Spleen (tissue), 7 donors: Measurements from ENCODE around the gene ZBTB48.
A peak's percentile ranks its signal among the peaks of the same experiment; 100 is the strongest.

Experiments used
- POLR2AphosphoS5 ChIP-seq, 3 donors: sonication (generic); formaldehyde crosslinking; IDR thresholded peaks; one replicate each; pipeline ENCODE4 v1.5.1; 2017; ENCODE audit warnings: antibody characterized with exemption in 3 of 3
- TF ChIP-seq, protein P1 (sequence below), 11 experiments: fragments of 200-600 bp in 7 of 11; fragments of 450-650 bp in 4 of 11; sonication (generic) in 4 of 11; IDR thresholded peaks in 8 of 11; conservative IDR thresholded peaks in 3 of 11; 1 replicate in 7 of 11; 2 replicates in 4 of 11; pipeline versions ENCODE4 v1.4.0 to v1.8.0; 2016 to 2021; ENCODE audit warnings: antibody characterized with exemption in 11 of 11, inconsistent platforms in 4 of 11, mild to moderate bottlenecking in 1 of 11
- donor health status: DM: no; HTN: no; CAD: no; lungs with moderate emphysema.
- donor health status: DM: no; HTN: no; CAD: no.
- donor health status: DM: no; HTN: no; CAD: no.

- peak; percentile 27 to 74 (median 72) for TF ChIP-seq POLR2AphosphoS5 (IDR thresholded peaks at IDR 0.05)
- TF ChIP-seq, protein P1, sequence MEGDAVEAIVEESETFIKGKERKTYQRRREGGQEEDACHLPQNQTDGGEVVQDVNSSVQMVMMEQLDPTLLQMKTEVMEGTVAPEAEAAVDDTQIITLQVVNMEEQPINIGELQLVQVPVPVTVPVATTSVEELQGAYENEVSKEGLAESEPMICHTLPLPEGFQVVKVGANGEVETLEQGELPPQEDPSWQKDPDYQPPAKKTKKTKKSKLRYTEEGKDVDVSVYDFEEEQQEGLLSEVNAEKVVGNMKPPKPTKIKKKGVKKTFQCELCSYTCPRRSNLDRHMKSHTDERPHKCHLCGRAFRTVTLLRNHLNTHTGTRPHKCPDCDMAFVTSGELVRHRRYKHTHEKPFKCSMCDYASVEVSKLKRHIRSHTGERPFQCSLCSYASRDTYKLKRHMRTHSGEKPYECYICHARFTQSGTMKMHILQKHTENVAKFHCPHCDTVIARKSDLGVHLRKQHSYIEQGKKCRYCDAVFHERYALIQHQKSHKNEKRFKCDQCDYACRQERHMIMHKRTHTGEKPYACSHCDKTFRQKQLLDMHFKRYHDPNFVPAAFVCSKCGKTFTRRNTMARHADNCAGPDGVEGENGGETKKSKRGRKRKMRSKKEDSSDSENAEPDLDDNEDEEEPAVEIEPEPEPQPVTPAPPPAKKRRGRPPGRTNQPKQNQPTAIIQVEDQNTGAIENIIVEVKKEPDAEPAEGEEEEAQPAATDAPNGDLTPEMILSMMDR (IDR thresholded peaks at IDR 0.05 in 8 of 11, conservative IDR thresholded peaks at IDR 0.05 in 3 of 11): no peak
Measured at GRCh38 chr1:6601049-6601922, 21.5 kb downstream of the ZBTB48 start.
